IPS DF 4.7 (cell line): ENCODE results near the gene AGAP2.
"Not testable (repeated sequence)": the region's sequence is repeated elsewhere in the genome, so short reads cannot be mapped to it uniquely, and the experiment has no call there.

ENCODE experiments used
- DNase-seq: peaks from one replicate; pipeline ENCODE4 v3.0.0-alpha.2; 2013; ENCODE audit warnings: low spot score; ENCODE audit errors: extremely low read depth

The AGAP2 gene

DNA sequence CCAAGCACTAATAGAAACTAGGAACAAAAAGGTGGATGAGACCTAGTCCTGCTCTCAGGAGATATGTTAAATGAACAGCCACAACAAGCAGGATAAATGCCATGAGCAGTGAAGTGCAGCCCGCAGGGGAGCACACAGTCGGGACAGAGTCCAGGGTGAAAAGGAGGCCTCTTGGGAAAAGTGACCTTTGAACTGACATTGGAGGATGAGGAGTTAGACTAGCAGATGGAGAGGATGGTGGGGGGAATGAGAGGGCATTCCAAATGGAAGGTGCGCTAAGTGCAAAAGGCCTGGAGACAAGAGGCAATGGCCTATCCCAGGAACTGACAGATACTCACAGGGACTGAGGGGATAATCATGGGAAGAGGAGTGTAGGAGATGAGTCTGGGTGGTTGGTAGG lies 40.1 kb downstream of the AGAP2 start:
- no peak for DNase-seq

- DNase-seq, result no peak
Measured at GRCh38 chr12:57697076-57697475, 41.5 kb downstream of the AGAP2 start.

DNA sequence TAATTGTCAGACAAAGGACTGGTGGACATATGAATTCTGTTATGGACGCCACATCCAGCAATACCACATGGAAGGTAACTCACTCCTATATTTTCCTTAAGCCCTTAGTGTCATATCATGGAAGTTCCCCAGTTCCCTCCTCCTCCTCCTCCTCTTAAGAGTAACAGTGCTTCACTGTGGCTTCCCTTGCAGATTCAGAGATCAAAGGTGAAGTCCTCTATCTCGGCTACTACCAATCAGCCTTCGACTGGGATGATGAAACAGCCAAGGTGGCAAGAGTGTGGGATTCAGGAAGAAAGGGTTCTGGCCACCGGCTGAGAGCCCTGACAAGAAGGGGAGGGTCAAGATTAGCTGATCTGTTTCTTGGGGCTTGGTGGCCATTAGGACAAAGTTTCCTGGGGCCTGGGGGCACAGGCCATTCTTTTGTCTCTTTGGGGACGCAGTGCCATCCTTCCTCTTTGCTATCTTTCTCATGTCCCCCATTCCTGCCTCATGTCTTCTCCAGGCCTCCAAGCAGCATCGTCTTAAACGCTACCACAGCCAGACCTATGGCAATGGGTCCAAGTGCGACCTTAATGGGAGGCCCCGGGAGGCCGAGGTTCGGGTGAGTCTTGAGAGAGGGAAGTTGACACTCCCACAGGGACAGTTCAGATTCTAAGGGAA lies 42.6 kb downstream of the AGAP2 start:
- DNase-seq, result no peak

GRCh38 chr12:57694459-57695019 lies 44.0 kb downstream of the AGAP2 start:
- no peak for DNase-seq

GRCh38 chr12:57693659-57694458 lies 44.7 kb downstream of the AGAP2 start, which contains the start of gene OS9:
Gene OS9 (plus strand): TSS chr12:57694132. CDS start chr12:57694162, 30 bp downstream.
- peak; percentile 100 for DNase-seq

- no peak for DNase-seq
Measured at GRCh38 chr12:57693317-57693658, 45.3 kb downstream of the AGAP2 start.

GRCh38 chr12:57692500-57692899 lies 46.0 kb downstream of the AGAP2 start:
- DNase-seq, result no peak

DNA sequence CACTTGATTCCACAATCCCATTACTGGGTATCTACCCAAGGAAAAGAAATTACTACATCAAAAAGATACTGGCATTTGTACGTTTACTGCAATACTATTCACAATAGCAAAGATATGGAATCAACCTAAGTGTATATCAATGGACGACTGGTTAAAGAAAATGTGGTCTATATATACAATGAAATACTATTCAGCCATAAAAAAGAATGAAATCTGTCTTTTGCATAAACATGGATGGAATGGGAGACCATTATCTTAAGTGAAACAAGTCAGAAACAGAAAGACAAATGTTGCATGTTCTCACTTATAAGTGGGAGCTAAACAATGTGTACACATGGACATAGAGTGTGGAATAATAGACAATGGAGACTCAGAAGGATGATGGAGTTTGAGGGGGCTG lies 49.6 kb downstream of the AGAP2 start:
- no peak for DNase-seq

GRCh38 chr12:57687862-57688261 lies 50.7 kb downstream of the AGAP2 start:
- DNase-seq, result no peak

GRCh38 chr12:57679697-57680096 lies 58.8 kb downstream of the AGAP2 start:
- no peak for DNase-seq

GRCh38 chr12:57677947-57678346 lies 60.6 kb downstream of the AGAP2 start:
- DNase-seq, result not testable (repeated sequence)

- DNase-seq, result no peak
Measured at GRCh38 chr12:57674691-57675090, 63.9 kb downstream of the AGAP2 start.
